GM12873 (cell line): Measurements from ENCODE around the gene CDH7.

Experiments
- TF ChIP-seq, protein P1 (sequence below): IDR thresholded peaks from 2 replicates; pipeline ENCODE4 v1.5.1; 2012; ENCODE audit warnings: low read depth, mild to moderate bottlenecking, moderate library complexity, low read length, control low read depth; ENCODE audit not compliant: insufficient read depth; ENCODE audit errors: missing control alignments

CDH7 gene

DNA sequence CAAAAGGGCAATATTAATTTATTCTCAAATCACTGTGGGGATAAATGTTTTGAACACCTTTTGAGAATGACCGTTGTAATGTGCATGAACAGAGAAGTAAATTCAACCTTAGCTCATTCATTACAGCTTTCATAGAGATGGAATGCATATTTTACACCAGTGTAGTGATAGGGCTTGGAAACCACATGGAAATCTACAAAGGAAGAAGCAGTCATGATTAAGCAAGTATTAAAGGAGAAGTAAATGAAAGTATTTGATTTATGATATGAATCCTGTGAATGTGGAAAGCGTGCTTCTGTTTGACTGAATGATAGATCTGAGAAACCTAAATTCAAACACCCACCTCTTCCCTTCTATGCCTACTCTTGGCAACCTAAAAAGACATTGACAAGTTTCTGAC, 64.7 kb downstream of the CDH7 start:
- TF ChIP-seq, protein P1, sequence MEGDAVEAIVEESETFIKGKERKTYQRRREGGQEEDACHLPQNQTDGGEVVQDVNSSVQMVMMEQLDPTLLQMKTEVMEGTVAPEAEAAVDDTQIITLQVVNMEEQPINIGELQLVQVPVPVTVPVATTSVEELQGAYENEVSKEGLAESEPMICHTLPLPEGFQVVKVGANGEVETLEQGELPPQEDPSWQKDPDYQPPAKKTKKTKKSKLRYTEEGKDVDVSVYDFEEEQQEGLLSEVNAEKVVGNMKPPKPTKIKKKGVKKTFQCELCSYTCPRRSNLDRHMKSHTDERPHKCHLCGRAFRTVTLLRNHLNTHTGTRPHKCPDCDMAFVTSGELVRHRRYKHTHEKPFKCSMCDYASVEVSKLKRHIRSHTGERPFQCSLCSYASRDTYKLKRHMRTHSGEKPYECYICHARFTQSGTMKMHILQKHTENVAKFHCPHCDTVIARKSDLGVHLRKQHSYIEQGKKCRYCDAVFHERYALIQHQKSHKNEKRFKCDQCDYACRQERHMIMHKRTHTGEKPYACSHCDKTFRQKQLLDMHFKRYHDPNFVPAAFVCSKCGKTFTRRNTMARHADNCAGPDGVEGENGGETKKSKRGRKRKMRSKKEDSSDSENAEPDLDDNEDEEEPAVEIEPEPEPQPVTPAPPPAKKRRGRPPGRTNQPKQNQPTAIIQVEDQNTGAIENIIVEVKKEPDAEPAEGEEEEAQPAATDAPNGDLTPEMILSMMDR, result no peak

DNA sequence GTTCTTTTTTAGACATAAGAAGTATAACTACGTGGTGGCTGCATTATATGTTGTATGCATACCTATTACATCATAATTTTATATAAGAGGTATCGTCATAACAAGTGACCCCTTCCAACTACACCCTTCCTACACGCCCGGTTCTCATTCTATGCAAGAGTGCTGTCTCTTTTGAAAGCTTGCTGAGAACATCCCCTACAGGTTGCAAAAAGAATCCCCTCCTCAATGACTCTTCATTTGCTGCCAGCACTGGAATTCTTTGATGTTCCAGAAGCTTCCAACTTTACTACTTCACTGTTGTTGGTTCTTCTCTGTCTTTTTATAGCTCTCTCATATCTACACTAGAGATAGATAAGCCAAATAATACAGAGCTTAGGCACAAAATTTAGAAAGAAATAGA, 66.4 kb downstream of the CDH7 start:
- TF ChIP-seq, protein P1, result no peak

DNA sequence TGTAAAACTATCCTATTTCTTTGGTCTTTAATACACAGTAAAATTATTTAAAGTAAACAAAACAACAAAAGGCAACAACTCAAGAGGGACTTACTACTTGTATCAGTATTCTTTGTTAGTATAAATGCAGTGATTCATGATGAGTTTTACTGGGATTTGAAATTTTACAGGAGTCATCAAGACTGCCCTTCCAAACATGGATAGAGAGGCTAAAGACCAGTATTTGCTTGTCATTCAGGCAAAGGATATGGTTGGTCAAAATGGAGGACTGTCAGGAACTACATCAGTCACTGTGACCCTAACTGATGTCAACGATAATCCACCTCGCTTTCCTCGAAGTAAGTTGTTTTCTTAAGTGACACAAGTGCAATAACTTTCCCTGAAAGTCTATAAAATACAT, 71.1 kb downstream of the CDH7 start:
- TF ChIP-seq, protein P1, result no peak

DNA sequence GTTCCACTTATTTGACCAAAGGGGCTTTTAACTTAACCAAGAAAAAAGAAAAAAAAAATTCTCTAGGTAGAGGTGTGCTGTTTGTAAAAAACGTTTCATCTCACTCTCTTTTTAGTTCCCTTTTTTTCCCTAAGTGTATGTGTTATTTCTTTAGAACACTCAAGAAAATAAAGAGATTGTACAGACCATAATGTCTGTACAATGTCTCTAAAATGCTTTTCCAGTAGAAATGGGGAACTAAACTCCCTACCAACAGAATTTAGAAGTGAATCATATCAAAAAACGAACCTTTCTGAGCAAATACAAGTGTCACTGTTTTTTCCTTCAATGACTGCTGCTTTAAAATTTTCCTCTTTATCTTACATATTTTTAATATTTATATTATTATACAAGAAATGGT, 72.0 kb downstream of the CDH7 start:
- TF ChIP-seq, protein P1, result no peak

DNA sequence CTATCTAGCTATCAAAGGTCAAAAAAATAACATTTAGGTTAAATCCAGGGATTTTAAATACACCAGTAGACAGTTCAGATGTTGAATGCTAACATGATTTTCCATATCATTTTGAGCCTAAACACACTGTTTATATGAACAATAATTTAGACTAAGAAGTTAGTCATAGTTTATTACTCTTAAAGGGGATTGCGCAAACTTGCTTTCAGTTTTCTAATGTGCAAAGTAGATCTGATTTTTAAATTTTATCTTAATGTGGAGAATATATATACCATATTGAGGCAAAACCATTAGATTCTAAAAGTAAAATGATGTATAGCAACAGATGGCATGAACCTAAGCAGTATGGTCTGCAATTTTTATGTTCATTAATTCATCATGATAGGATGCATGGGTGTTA, 76.6 kb downstream of the CDH7 start:
- TF ChIP-seq, protein P1, result no peak

DNA sequence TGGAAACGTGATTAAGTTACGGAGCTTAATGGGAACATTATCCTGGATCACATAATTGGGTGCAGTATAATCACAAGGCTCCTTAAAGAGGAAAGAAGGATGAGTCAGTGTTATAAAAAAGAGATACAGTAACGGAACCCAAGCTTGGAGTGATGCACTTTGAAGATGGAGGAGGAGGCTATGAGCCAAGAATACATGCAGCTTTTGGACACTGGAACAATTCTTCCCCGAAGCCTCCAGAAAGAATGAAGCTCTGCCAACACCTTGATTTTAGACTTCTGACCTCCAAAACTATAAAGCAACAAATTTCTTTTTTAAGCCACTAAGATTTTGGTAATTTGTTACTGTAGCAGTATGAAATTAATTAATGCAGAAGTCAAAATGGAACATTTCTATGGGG, 85.1 kb downstream of the CDH7 start:
- TF ChIP-seq, protein P1, result no peak

DNA sequence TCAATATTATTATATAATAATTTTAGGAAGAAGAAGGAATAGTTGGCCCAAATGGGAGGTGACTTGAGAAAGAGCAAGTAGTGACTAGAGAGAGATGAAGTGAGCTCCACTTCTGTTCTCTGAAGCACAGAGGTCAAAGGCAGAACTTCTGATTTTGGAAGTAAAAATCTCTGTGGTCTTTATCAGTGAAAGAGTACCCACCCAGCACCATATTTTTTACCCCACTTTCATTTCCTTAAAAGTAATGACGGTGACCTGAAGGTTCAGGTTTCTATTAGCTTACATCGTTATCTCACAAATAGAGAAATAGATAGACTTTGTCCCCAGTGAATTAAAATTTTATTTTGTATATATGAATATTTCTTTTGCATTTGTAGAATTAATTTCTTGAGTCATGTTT, 95.3 kb downstream of the CDH7 start:
- TF ChIP-seq, protein P1, result no peak
